ENCODE data around the gene PANX1.

- TF ChIP-seq POLR2AphosphoS5 (IDR thresholded peaks at IDR 0.05; ENCODE audit: borderline replicate concordance, low read depth, low read length) = no peak
- no peak for TF ChIP-seq EZH2 (IDR thresholded peaks at IDR 0.05)
- no peak for TF ChIP-seq FOXP2 (optimal IDR thresholded peaks at IDR 0.05; ENCODE audit: control extremely low read depth, extremely low read length, insufficient read depth)
Observed at GRCh38 chr11:94111241-94111640, 17.4 kb upstream of the PANX1 start.
